ENCODE data around the gene DTX3L. TPM values are rescaled to one million over a fixed set of nuclear protein-coding genes. Genes with fewer than 3 reads are reported as not detected.
A peak's percentile ranks its signal among the peaks of the same experiment; 100 is the strongest.

The DTX3L gene
- total and polyA plus RNA-seq, 10 of the 15 experiments (the other 5 are each of a cell fraction or from before 2014, with no cell fraction given) = 9.9 to 41.4 (median 21.7) TPM

DNA sequence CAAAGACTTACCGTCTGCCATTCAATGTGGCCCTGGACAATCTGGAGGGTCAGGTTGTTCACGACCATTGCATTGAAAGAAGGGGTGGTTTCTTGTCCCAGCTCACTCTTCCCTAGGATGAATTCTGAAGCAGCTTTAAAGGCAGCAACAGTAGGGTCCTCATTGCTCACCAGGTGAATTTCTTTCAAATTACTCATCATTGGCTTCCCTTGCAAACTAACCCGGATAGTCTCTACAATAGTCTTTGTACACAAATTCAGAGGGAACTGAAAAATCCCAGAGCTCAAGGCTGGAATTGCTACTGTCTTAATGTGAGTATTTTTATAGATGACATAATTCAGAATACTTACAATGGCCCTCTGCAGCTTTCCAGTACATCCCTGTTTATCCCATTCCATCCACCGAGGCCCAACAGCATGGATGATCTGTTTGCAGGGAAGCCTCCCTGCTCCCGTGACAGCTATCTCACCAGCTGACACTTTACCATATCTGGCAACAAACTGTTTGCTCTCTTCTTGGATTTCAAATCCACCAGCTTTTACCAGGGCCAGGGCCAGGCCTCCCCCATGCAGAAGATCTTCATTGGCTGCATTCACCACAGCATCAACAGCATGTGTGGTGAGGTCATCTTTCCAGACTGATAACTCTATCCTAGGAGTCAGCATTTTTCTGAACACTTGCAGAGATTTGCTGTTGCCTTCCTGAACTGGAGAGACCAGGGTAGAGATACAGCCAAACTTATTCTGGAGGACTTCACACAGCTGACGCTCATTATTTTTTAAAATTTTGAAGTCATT, 8.7 kb upstream of the DTX3L start:
- H3K9me3 ChIP-seq (replicated peaks; ENCODE audit: control insufficient read depth, insufficient read depth, low read length) = no peaks in the 10 kb centered on the region
- H3K4me1 ChIP-seq (ENCODE audit: control insufficient read depth, insufficient read depth, low read length) = no peaks in the 10 kb centered on the region
- H4K20me1 ChIP-seq (ENCODE audit: control insufficient read depth, insufficient read depth) = no peaks in the 10 kb centered on the region
- no peak overlapping the region for H2AFZ ChIP-seq (ENCODE audit: control insufficient read depth, low read depth, low read length)
- RAD21 ChIA-PET (ENCODE audit: unreplicated experiment) = interaction anchor here (1.2 to 2.7 kb wide), 2 partner anchors 15 to 123 kb away, joined by 3 to 12 read pairs; no protein-coding TSS in a partner anchor
- WGBS (ENCODE audit: insufficient coverage, insufficient replicate concordance, low lambda C conversion rate, missing lambda C conversion rate) = 97% methylated on average over 6 of the region's 6 CpGs
- H3K27me3 ChIP-seq (replicated peaks in 1 of 2; ENCODE audit: control insufficient read depth in 2 of 2, insufficient read depth in 2 of 2, low read length in 1 of 2) = no peaks in the 10 kb centered on the region
- ATAC-seq (no peak), DNase-seq (ENCODE audit: low read depth, low spot score) (no peak), FAIRE-seq (no peak)
- peaks cover 2 to 21% of the 10 kb centered on the region in 2 experiments; a peak in 3 of 4 replicates for H3K36me3 ChIP-seq (ENCODE audit: control insufficient read depth in 2 of 2, insufficient read depth in 2 of 2, low read length in 1 of 2)
- H3K27ac ChIP-seq (ENCODE audit: control insufficient read depth, insufficient read depth) = no peak overlapping the region
- BruUV-seq (replicated peaks) = TSS peak; percentile 29
- H3K4me3 ChIP-seq = no peak overlapping the region
- no peak overlapping the region for H3K9ac ChIP-seq (ENCODE audit: control insufficient read depth, insufficient read depth, low read length)
- no peaks in the 10 kb centered on the region for H3K79me2 ChIP-seq (ENCODE audit: control insufficient read depth, insufficient read depth, low read length)
- POLR2A ChIA-PET = interaction anchor here (0.6 to 2.7 kb wide), 3 partner anchors 37 to 192 kb away, joined by 3 to 11 read pairs (median 3); no protein-coding TSS in a partner anchor
- in situ Hi-C loops (cut with MboI) = loop anchor here (5.0 kb wide), 1 partner anchor 122 kb away; no protein-coding TSS in a partner anchor
- no peak for TF ChIP-seq ZNF622 (IDR thresholded peaks at IDR 0.05)
- TF ChIP-seq, protein P1, sequence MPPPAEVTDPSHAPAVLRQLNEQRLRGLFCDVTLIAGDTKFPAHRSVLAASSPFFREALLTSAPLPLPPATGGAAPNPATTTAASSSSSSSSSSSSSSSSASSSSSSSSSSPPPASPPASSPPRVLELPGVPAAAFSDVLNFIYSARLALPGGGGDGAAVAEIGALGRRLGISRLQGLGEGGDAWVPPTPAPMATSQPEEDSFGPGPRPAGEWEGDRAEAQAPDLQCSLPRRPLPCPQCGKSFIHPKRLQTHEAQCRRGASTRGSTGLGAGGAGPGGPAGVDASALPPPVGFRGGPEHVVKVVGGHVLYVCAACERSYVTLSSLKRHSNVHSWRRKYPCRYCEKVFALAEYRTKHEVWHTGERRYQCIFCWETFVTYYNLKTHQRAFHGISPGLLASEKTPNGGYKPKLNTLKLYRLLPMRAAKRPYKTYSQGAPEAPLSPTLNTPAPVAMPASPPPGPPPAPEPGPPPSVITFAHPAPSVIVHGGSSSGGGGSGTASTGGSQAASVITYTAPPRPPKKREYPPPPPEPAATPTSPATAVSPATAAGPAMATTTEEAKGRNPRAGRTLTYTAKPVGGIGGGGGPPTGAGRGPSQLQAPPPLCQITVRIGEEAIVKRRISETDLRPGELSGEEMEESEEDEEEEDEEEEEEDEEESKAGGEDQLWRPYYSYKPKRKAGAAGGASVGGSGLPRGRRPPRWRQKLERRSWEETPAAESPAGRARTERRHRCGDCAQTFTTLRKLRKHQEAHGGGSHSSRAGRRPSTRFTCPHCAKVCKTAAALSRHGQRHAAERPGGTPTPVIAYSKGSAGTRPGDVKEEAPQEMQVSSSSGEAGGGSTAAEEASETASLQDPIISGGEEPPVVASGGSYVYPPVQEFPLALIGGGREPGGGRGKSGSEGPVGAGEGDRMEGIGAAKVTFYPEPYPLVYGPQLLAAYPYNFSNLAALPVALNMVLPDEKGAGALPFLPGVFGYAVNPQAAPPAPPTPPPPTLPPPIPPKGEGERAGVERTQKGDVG (CRISPR knock-in tag; IDR thresholded peaks at IDR 0.05) = no peak
- TF ChIP-seq IRF4 (IDR thresholded peaks at IDR 0.05; ENCODE audit: low read depth, low read length) = no peak
- intact Hi-C loops (cut with micrococcal nuclease; ENCODE audit: unreplicated experiment) = no loop called here
- H3K4me2 ChIP-seq (ENCODE audit: control insufficient read depth, insufficient read depth) = no peak overlapping the region
- SMC1A ChIA-PET (ENCODE audit: uncharacterized antibody, unreplicated experiment) = interaction anchor here (0.6 to 13.0 kb wide), 13 partner anchors 8 to 145 kb away, joined by 3 to 250 read pairs (median 3); partner anchors contain the start of gene PARP14
- CTCF ChIA-PET = interaction anchor here (0.5 to 6.0 kb wide), 5 partner anchors 10 to 373 kb away, joined by 3 to 33 read pairs (median 3); no protein-coding TSS in a partner anchor
